ENCODE results near the gene ABCA4.
"Not testable (repeated sequence)": the region's sequence is repeated elsewhere in the genome, so short reads cannot be mapped to it uniquely, and the experiment has no call there.

ABCA4 gene

DNA sequence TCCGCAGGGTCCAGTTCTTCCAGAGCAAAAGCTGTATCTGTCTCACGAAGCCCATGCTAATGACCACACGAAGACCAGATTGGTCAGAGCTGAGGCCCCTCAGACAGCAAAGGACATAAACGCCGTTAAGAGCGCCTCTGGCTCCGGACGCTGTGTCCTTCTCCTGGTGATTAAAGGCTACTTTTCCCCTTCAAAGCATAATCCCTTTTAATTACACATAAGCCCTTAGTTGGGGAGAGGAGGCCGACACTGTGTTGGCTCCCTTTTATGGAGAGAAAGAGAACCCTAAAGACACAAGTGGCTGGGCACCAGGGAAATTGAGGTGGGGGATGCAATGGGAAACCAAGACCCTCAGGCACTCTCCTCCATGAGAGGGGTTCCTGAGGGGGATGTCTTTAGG lies at the start of gene ABCA4:
ABCA4 (minus strand) TSS at position 158 of the 400 bp plus-strand sequence; CDS start at position 55, 103 bp downstream.
- DNase-seq: no peak
- ATAC-seq: no peak

DNA sequence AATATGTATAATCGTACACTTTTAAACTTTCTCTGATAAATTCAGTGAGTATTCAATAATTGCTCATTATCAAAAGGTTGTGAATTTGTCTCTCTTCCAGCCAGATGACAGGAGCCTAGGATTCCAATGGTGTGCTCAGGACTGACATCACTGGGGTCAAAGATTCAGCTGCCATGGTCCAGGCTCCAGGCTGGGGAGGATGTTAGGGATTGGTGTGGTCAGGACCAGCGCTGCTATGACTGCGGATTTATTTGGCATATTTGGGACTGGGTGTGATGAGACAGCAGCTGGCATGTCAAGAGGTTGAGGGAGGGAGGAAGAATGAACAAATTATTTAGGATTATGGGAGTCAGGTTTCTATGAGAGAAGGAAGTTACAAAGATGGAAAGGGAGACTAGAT lies 48.2 kb upstream of the ABCA4 start:
- ATAC-seq (no peak), DNase-seq (no peak)

DNA sequence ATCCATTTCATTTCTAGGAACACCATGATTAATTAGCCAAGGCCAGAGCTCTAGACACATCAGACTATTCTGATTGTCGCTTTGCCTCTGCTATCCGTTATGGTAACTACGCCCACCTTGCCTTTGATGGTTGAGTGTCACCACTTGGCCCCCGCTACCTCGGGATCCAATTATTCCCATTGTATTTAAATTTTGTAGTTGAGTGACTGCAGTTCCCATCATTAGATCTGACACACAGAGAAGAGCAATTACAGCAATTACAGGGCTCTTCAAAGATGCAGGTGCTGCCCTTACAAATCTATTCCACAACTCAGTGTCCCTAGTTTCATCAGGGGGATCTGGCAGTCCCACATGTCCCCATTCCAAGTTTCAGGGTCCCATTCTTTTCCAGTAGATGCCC lies 44.9 kb upstream of the ABCA4 start:
- DNase-seq: no peak
- no peak for ATAC-seq

DNA sequence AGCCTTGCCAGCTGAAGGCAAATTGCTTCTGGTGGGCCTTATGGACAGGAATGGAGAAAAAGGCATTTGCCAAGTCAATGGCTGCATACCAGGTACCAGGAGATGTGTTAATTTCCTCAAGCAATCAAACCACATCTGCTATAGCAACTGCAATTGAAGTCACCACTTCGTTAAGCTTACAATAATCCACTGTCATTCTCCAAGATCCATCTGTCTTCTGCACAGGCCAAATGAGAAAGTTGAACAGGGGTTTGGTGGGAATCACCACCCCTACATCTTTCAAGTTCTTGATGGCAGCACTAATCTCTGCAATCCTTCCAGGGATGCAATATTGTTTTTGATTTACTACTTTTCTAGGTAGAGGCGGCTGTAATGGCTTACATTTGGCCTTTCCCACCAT lies 43.9 kb upstream of the ABCA4 start:
- not testable (repeated sequence) for DNase-seq, ATAC-seq

DNA sequence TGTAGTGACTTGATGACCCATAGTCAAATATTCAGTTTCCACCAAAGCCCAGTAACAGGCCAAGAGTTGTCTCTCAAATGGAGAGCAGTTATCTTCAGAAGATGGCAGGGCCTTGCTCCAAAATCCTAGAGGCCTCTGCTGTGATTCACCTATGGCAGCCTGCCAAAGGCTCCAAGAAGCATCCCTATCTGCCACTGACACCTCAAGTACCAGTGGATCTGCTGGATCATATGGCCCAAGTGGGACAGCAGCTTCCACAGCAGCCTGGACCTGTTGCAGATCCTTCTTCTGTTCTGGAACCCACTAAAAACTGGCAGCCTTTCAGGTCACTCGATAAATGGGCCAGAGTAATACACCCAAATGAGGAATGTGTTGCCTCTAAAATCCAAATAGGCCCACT lies 43.2 kb upstream of the ABCA4 start:
- not testable (repeated sequence) for ATAC-seq, DNase-seq

DNA sequence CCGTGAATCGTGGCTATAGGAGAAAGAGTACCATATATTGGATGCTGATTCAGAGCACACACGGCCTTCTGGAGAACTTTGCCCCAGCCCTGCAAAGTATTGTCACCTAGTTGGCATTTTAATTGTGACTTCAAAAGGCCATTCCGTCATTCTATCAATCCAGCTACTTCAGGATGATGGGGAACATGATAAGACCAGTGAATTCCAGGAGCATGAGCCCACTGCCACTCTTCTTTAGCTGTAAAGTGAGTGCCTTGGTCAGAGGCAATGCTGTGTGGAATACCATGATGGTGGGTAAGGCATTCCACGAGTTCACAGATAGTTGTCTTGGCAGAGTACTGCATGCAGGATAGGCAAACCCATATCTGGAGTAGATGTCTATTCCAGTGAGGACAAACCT lies 42.3 kb upstream of the ABCA4 start:
- not testable (repeated sequence) for DNase-seq, ATAC-seq

DNA sequence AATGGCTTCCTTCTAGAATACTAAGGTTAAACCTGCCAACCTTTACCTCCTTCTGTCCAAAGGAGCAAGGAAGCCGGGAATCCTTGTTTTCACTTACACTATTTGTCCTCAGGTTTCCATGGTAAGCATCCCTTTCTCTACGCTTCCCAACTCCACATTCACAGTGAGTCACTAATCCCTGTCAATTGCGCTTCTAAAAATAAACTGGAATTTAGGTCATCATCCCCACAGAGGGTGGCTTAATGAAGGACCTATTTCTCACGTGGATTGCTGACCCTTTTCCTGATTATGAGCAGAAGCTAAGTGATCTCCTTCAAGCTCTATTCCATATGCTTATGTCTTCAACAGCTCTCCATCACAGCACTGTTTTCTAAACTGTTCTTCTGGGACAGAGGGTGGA lies 39.9 kb upstream of the ABCA4 start:
- no peak for ATAC-seq
- no peak for DNase-seq

DNA sequence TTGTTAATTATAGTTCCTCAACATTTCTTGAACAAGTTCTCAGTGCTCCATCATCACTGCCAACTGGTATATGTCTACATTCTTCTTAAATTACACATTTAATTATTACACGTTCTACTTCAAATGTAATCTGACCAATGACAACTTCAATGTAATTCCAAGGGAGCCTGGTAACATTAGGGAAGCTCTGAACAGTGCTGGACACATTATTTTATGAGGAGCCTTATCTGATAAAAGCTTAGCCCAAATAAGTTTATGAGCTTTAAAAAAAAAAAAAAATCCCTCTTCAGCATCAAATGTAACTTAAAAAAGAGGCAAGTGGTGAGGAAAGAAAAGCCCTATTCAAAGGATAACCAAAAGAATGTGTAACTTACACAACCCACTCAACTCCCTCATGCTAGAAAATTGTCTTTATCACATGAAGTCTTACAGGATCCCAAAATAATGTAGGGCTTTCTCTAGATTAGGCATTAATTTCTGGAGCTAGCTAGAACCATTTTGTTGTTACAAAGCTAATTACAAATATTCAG lies 35.2 kb upstream of the ABCA4 start:
- DNase-seq (no peak), ATAC-seq (no peak)

DNA sequence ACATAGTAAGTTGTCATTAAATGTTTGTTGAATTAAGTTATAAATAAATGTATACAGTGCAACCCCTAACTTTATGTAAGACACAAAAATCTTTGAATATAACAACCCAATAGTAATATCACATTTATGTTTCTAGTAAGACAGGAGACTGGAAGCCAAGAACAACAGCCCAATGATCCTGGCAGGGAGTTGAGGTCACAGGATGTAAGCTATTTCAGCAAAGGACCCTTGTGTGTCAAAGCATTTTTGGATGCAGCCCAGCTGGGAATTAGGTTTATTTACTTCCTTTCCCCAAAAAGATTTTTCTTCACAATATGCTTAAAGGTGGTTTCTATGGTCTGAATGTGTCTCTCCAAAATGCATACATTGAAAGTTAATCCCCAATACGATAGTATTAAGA lies 34.0 kb upstream of the ABCA4 start:
- DNase-seq (no peak), ATAC-seq (no peak)

DNA sequence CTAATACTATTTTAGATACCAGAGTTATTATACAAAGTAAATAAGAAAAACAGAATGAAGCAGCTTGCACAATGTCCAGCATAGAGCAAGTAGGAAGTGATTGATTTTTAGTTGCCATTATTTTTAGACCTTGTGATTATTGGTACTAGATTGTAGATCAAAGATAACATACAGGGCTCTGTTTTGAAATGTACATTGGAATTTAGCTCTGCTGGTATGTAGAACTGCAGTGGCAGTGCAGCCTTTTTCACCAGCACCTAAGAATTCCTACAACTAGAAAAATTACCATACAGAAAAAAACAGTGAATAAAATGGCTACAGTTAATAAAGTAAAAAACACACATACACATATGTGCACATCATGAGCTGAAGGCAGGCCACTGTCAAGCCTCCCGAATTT lies 32.2 kb upstream of the ABCA4 start:
- ATAC-seq (no peak), DNase-seq (no peak)

DNA sequence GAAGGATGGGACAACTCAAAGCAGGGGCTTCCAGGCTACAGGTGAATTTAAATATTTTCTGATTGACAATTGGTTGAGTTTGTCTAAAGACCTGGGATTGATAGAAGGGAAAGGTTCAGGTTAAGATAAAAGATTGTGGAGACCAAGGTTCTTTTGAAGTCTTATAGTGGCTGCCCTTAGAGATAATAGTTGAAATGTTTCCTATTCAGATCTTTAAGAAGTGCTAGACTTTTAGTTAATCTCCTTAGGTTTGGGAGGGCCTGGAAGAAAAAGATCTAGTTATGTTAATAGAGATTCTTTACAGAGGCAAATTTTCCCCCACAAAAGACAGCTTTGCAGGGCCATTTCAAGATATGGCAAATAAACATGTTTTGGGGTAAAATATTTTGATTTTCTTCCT lies 28.2 kb upstream of the ABCA4 start:
- not testable (repeated sequence) for ATAC-seq, DNase-seq

DNA sequence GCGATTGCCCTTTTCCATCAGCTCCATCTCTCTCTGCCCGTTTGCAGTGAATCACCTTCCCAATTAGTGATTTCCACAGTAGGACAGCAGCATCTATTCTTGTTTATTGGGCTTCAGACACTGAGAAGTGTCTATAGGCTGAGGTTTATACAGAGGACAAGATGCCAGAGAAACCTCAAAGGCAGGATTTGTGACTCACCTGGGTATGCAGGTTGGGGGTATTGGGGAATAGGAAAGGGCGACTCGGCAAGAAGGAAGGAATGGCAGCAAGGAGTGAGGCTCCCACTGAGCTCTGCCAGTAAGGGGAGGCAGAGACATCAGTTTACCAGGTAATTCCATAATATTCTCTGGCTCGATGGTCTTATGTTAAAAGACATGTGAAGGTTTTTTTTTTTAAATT lies 25.3 kb upstream of the ABCA4 start:
- DNase-seq (no peak), ATAC-seq (no peak)

DNA sequence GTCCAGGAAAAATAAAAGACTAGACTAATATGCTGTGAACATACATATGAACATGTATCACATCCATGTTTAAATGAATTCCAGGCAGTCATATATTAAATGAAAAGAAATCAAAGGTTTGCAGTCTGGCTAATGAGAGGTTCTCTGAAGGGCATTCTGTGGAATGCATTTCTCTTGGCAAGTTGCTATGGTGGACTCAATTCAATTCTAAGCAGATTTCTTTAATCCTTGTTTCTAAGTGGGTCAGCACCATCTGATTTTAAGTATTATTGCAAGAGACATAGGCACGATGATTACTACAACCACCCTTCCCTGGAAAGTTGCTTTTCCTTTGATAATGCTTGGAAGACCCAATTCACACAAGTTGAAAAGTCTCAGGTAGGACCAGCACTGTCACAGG lies 23.9 kb upstream of the ABCA4 start:
- ATAC-seq (no peak), DNase-seq (no peak)

DNA sequence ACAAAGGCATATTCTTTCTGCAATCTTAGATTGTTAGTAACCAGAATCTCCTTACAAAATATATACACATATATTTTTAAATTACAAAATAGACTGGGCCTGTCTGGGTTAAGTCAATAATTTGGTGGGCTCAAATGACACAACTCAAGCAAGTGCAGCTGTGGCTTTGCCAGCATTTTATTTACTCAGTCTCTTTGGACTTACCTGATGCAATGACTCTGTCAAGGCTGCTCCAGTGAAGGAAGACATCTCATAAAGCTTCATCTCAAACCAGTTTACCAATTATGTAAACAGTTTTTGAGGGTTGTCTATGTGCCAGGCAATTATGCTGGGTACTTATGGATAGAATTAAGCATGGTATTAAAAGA lies 22.8 kb upstream of the ABCA4 start:
- DNase-seq: no peak
- no peak for ATAC-seq

DNA sequence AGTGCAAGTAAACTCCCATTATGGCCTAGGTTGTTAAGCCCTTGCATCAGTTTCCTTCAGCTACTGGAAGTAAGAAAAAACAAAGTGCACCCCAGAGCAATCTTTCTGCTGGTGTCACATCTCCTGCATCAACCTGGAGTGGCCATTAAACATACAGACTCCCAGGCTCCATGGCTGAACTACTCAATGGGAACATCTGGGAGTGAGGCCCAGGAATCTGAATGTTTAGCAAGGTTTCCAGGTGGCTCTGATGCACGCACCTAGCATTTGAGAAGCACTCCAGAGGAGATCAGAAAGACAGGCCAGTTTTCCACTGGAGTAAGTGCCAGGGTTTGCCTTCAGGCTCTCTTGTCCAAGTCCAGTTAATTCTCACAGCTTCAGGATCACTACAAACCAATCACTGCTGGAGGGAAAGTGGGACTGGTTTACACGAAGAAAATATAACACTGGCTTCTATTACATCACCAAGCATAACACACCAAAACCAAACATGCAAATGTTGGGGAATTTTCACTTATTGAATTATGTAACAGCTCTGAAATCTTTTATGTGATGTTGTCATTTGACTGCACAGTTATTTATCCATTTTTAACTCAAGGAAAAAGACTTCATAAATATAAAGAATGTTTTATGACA lies 22.3 kb upstream of the ABCA4 start:
- DNase-seq (no peak), ATAC-seq (no peak)

DNA sequence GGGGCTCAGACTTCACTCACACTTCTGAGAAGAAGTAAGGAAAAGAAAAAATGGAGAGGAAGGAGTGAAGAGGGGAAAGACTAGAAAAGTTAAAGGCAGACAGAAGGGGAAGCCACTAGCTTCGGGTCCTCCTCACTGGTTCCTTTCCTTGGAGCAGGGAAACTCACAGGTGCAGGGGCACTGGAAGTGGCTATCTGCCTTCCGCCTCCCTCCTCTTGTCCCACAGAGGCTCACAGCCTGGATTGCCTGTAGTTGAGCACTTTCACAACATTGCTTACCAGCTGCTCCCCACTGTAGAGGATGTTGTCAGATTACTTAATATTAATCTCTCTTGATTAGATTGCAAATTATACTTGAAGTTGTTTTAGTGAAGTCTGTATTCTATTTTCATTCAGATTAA lies 21.6 kb upstream of the ABCA4 start:
- ATAC-seq: no peak
- no peak for DNase-seq

DNA sequence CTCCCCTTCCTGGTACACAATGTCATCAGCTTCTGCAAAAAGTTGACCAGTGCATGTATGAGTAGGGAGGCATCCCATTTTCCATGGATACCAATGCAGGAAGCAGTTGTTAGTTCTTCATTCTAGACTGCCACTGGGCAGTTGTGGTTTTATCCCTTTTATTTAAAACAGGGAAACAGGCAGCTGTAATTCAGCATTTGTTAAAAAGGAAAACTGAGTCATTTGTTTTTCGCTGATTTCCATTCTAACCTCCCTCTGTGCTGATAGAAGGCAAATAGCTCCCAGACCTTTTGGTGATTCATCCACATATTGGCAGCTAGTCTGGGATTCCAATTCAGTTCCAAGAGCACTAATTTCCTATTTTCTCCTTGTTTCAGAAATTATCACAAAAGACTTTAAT lies 21.1 kb upstream of the ABCA4 start:
- no peak for ATAC-seq
- no peak for DNase-seq

DNA sequence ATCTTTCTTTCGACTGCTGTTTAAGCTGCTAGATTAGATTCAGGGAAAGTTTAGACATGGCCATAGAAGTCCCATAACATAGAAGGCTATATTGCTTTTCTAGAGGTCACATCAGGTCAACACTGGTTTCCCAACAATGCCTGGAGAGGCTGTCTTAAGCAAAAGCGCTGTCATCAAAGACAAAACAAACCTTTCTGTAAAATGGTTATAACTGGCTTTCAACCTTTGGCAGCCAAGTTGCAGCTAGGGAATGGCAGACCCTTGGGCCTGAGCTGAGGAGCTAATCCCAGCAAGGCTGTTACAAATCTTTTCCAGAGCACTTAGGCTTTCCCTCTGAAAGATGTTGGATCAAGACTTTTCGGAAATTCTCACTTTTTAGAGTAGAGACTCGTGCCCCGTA lies 11.2 kb upstream of the ABCA4 start:
- no peak for ATAC-seq
- DNase-seq: no peak

DNA sequence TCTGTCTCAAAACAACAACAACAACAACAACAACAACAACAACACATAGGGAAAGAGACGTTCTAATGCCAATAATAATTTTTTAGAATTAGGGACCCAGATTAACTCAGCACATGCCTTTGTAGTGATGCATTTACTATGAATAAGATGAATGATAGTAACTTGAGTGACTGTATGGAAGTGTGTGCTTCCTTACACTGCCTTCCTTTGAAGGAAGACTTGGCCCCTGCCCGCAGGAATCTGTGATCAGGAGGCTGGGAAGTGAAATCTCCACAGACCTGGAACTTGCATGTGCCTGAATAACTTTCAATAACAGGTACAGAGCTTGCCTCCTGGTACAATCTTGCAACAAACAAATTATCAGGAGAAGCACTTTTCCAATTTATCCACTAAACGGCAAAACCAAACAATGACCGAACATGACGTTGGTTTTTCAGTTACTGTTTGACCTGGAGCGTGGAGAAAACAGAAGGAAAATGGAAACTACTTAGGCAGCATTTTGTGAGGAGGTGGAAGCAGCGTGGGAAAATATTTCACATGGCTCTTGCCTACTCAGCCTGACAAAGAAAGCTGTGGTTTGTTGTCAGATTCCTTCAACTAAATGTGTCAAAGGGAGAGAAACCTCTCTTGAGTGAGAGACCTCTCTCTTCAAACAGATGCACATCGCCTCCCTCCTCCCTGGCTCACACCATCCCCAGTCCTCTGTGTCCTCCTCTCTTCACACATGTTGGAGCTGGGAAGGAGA lies 10.1 kb upstream of the ABCA4 start:
- DNase-seq: no peak
- ATAC-seq: no peak

DNA sequence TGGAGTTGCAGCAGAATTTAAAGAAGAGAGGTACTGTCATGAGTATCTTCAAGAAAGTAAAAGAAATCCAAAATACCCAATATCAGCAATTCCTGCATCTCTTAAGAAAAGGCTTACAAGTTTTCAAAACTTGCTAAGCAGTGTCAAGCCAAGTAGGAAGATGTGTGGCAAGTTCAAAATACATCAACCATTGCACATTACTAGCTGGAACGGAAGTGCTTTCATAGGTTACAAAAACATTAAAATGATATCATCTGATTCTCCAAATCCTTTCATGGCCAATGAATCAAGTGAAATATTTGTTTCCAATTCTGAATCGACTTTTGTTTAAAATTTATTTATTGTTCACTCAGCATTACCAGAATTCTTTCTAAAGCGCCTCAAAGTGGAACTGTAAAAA lies 5.7 kb upstream of the ABCA4 start:
- DNase-seq: no peak
- no peak for ATAC-seq

DNA sequence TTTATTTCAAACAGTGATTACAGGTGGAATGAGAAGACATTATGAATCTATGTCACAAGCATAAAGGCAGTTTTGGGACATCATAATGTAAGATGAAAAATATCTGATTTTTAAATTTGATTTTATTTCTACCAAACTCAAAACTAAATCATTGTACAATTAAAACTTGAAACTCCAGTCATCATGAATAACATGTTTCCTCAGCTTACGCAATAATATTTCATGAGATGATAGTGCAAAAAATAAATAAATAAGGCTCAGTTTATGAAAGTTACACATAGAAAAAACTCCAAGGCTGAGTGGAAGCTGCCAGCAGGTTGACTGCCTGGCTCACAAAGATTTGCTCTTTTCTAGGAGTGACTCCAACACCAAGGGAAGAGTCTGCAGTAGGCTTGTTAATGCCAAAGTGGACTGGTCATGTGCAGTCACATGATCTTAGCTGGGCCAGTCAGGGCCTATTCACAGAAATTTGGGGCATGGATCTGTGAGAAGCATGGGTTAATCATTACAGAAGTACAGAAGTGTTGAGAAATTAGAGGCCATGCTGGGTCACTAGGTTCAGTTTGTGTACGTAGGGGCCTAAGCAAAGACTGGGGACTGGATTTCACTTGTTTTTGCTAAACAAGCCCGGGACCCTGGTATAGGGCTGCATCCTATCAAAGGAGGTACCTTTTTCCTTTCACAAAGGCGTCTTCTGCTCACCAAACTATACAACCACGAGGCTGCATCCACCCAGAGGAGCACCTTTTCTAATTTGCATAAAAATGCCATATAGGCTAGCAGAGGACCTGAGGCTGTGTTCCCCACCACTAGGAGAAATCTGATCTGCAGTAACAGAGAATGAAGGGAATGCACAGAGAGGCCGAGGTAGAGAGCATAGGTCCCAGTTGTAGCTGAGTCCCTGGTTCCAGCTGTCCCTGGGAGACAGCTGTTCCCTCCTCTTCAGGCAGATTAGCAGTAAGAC lies 4.9 kb upstream of the ABCA4 start:
- no peak for DNase-seq
- no peak for ATAC-seq

DNA sequence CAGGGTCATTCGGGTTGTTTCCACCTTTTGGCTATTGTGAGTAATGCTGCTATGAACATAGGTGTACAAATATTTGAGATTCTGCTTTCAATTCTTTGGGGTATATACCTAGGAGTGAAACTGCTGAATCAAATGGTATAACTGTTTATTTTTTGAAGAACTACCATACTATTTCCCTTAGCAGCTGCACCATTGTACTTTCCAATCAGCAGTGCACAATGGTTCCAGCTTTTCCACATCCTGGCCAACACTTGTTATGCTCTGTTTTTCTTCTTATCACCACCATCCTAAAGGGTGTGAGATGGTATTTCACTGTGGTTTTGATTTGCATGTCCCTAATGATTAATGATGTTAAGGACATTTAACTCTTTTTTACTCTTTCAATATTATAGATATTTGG lies 3.6 kb upstream of the ABCA4 start:
- DNase-seq (no peak), ATAC-seq (no peak)

Data from stimulated activated naive CD8-positive, alpha-beta T cell treated with anti-CD3 and anti-CD28 coated beads, Interleukin-15, Interleukin-2, amounts not matched to agents 100 U/mL and 50 U/mL, for 24 hours (primary cell).